Ectodermal cell (in vitro differentiated cells): ENCODE measurements around the gene FRYL.
"Not testable (repeated sequence)": the region's sequence is repeated elsewhere in the genome, so short reads cannot be mapped to it uniquely, and the experiment has no call there.

Source experiments
- H3K27ac ChIP-seq: 2 replicates; pipeline ENCODE4 v1.7.0; 2013; ENCODE audit warnings: mild to moderate bottlenecking, low read depth, low read length; ENCODE audit not compliant: insufficient read depth, poor library complexity, severe bottlenecking
- H3K27me3 ChIP-seq: 2 replicates; pipeline ENCODE4 v1.7.0; 2013; ENCODE audit warnings: mild to moderate bottlenecking, low read length; ENCODE audit not compliant: insufficient read depth, control insufficient read depth, poor library complexity, severe bottlenecking
- H3K36me3 ChIP-seq: one replicate; pipeline ENCODE4 v1.7.0; 2013; ENCODE audit warnings: low read length; ENCODE audit not compliant: control insufficient read depth, insufficient read depth
- H3K4me1 ChIP-seq: one replicate; pipeline ENCODE4 v1.7.0; 2013; ENCODE audit warnings: low read length; ENCODE audit not compliant: control insufficient read depth, insufficient read depth
- H3K4me3 ChIP-seq: 2 replicates; pipeline ENCODE4 v1.7.0; 2013; ENCODE audit warnings: low read depth, low read length, control low read depth; ENCODE audit not compliant: insufficient read depth
- H3K9me3 ChIP-seq: 2 replicates; pipeline ENCODE4 v1.7.0; 2013; ENCODE audit warnings: mild to moderate bottlenecking, low read length, moderate library complexity; ENCODE audit not compliant: control insufficient read depth
- WGBS, 2 experiments: methylation state at CpG; one replicate each; pipeline ENCODE4 v1.1.7; 2013; ENCODE audit warnings: missing lambda C conversion rate in 2 of 2; 5-methylcytosine and 5-hydroxymethylcytosine counted together

FRYL gene

GRCh38 chr4:48722509-48723446 is 57.3 kb downstream of the FRYL start:
- no peak overlapping the region for H3K4me3 ChIP-seq
- H3K27ac ChIP-seq, result no peak overlapping the region
- 83 to 87% methylated on average over 4 to 5 of the region's 5 CpGs for WGBS, 2 experiments

GRCh38 chr4:48720459-48720858 is 59.6 kb downstream of the FRYL start:
- H3K4me3 ChIP-seq, result no peak overlapping the region
- no peaks in the 10 kb centered on the region for H3K27me3 ChIP-seq
- no peak overlapping the region for H3K27ac ChIP-seq
- H3K9me3 ChIP-seq, result no peaks in the 10 kb centered on the region
- 94 to 96% methylated on average over 2 of the region's 2 CpGs for WGBS, 2 experiments
- no peaks in the 10 kb centered on the region for H3K4me1 ChIP-seq
- H3K36me3 ChIP-seq, result no peaks in the 10 kb centered on the region

More at GRCh38 chr4:48722509-48723446, 57.3 kb downstream of the FRYL start:
- Histone ChIP-seq H3K27me3 (no peaks in the 10 kb centered on the region), H3K9me3 (no peaks in the 10 kb centered on the region), H3K4me1 (peaks cover 7% of the 10 kb centered on the region), H3K36me3 (no peaks in the 10 kb centered on the region)

GRCh38 chr4:48718818-48719465 is 61.1 kb downstream of the FRYL start:
- Histone ChIP-seq H3K9me3 (no peaks in the 10 kb centered on the region), H3K4me3 (no peak overlapping the region), H3K36me3 (no peaks in the 10 kb centered on the region), H3K27me3 (no peaks in the 10 kb centered on the region), H3K4me1 (no peaks in the 10 kb centered on the region), H3K27ac (no peak overlapping the region)
- WGBS, 2 experiments, result 95 to 98% methylated on average over 4 of the region's 5 CpGs

GRCh38 chr4:48716285-48716684 is 63.8 kb downstream of the FRYL start:
- H3K36me3 ChIP-seq, H3K9me3 ChIP-seq, H3K4me1 ChIP-seq, H3K27ac ChIP-seq, H3K27me3 ChIP-seq, H3K4me3 ChIP-seq: not testable (repeated sequence)
- 85 to 93% methylated on average over 2 of the region's 5 CpGs for WGBS, 2 experiments

- no peak overlapping the region for H3K27ac ChIP-seq
- no peaks in the 10 kb centered on the region for H3K27me3 ChIP-seq
- peaks cover 12% of the 10 kb centered on the region for H3K36me3 ChIP-seq
- H3K4me1 ChIP-seq, result no peaks in the 10 kb centered on the region
- H3K9me3 ChIP-seq, result no peaks in the 10 kb centered on the region
- H3K4me3 ChIP-seq, result no peak overlapping the region
- WGBS, 2 experiments, result 95% methylated on average over 8 of the region's 8 CpGs
Measured at GRCh38 chr4:48710446-48711209, 69.5 kb downstream of the FRYL start.

GRCh38 chr4:48709901-48710300 is 70.2 kb downstream of the FRYL start:
- Histone ChIP-seq H3K4me1 (no peaks in the 10 kb centered on the region), H3K9me3 (no peaks in the 10 kb centered on the region), H3K27ac (no peak overlapping the region), H3K4me3 (no peak overlapping the region), H3K27me3 (no peaks in the 10 kb centered on the region), H3K36me3 (peaks cover 12% of the 10 kb centered on the region)
- WGBS, 2 experiments, result 95 to 100% methylated on average over 1 of the region's 1 CpG

- WGBS, 2 experiments, result 94 to 96% methylated on average over 7 of the region's 7 CpGs
- Histone ChIP-seq H3K9me3 (no peaks in the 10 kb centered on the region), H3K4me3 (no peak overlapping the region), H3K4me1 (no peaks in the 10 kb centered on the region), H3K27me3 (no peaks in the 10 kb centered on the region), H3K36me3 (peaks cover 12% of the 10 kb centered on the region), H3K27ac (no peak overlapping the region)
Measured at GRCh38 chr4:48708610-48709009, 71.5 kb downstream of the FRYL start.

- H3K36me3 ChIP-seq, result peaks cover 12% of the 10 kb centered on the region
- H3K27me3 ChIP-seq, result no peaks in the 10 kb centered on the region
- H3K27ac ChIP-seq, result no peak overlapping the region
Measured at GRCh38 chr4:48706736-48707135, 73.3 kb downstream of the FRYL start.

GRCh38 chr4:48705609-48706008 is 74.5 kb downstream of the FRYL start:
- Histone ChIP-seq H3K36me3 (peaks cover 12% of the 10 kb centered on the region), H3K9me3 (no peaks in the 10 kb centered on the region), H3K27ac (no peak overlapping the region), H3K27me3 (no peaks in the 10 kb centered on the region), H3K4me3 (no peak overlapping the region), H3K4me1 (no peaks in the 10 kb centered on the region)
- WGBS, 2 experiments, result 91 to 93% methylated on average over 3 of the region's 3 CpGs

More at GRCh38 chr4:48706736-48707135, 73.3 kb downstream of the FRYL start:
- Histone ChIP-seq H3K4me1 (no peaks in the 10 kb centered on the region), H3K4me3 (no peak overlapping the region), H3K9me3 (no peaks in the 10 kb centered on the region)
